SK-N-SH (cell line): Measurements from ENCODE around the gene RAI14.

Experiments
- CTCF ChIP-seq: fragments of 200-600 bp; sonication (generic); IDR thresholded peaks from 2 replicates; pipeline ENCODE4 v1.6.1; 2017; ENCODE audit warnings: antibody characterized with exemption, mild to moderate bottlenecking, moderate library complexity
- EP300 ChIP-seq, 2 experiments: IDR thresholded peaks; 2 replicates each; pipeline versions ENCODE4 v1.4.0 to v1.6.1; 2012; ENCODE audit warnings: borderline replicate concordance in 1 of 2, low read depth in 1 of 2, low read length in 1 of 2
- EZH2phosphoT487 ChIP-seq: fragments of 200-600 bp; sonication (generic); IDR thresholded peaks from 2 replicates; pipeline ENCODE4 v1.6.1; 2017; ENCODE audit warnings: low read depth, mixed run types, mild to moderate bottlenecking, antibody characterized with exemption, moderate library complexity, borderline replicate concordance
- IRF3 ChIP-seq: fragments of 150-350 bp; IDR thresholded peaks from 2 replicates; pipeline ENCODE4 v1.6.1; 2016; ENCODE audit warnings: mild to moderate bottlenecking, low read depth, low read length
- POLR2AphosphoS5 ChIP-seq: IDR thresholded peaks from 2 replicates; pipeline ENCODE4 v1.6.1; 2012; ENCODE audit warnings: low read depth, low read length
- TCF12 ChIP-seq: IDR thresholded peaks from 2 replicates; pipeline ENCODE4 v1.4.0; 2012

GRCh38 chr5:34616651-34617050 lies 39.5 kb upstream of the RAI14 start:
- TF ChIP-seq CTCF = no peak
- TF ChIP-seq TCF12 = no peak
- TF ChIP-seq IRF3 = no peak
- no peak for TF ChIP-seq POLR2AphosphoS5
- TF ChIP-seq EZH2phosphoT487 = no peak
- no peak for TF ChIP-seq EP300 (IDR thresholded peaks at IDR 0.05; ENCODE audit: borderline replicate concordance in 1 of 2, low read depth in 1 of 2, low read length in 1 of 2)
